ENCODE results near the gene FADS3. TPM values are rescaled to one million over a fixed set of nuclear protein-coding genes. Genes with fewer than 3 reads are reported as not detected.

The FADS3 gene
- total RNA-seq, 1 experiment from 2014 or later = 65.8 TPM

GRCh38 chr11:61833471-61833870 is 57.9 kb downstream of the FADS3 start:
- no peaks in the 10 kb centered on the region for H3K27me3 ChIP-seq (ENCODE audit: insufficient read depth, low read length)
- DNase-seq (ENCODE audit: low read depth, low spot score) (no peak), ATAC-seq (no peak)
- ChIA-PET POLR2A (no interaction called here), RAD21 (ENCODE audit: low non-redundant PET in 1 of 2, low total read pairs in 2 of 2, uncharacterized antibody in 2 of 2, unreplicated experiment in 2 of 2) (no interaction called here), CTCF (no interaction called here)
- H3K9me2 ChIP-seq (ENCODE audit: insufficient read depth) = no peaks in the 10 kb centered on the region
- no peak overlapping the region for H2AFZ ChIP-seq (ENCODE audit: low read depth, low read length, poor library complexity, severe bottlenecking)
- H3K36me3 ChIP-seq (ENCODE audit: control insufficient read depth in 1 of 2, insufficient read depth in 2 of 2, low read length in 2 of 2) = no peaks in the 10 kb centered on the region
- no peak overlapping the region for H3K4me3 ChIP-seq (replicated peaks in 1 of 2; ENCODE audit: low read depth in 1 of 2, low read length in 2 of 2)
- TF ChIP-seq FOSL1 (IDR thresholded peaks at IDR 0.05; ENCODE audit: low read depth) = no peak
- TF ChIP-seq YY1 (IDR thresholded peaks at IDR 0.05; ENCODE audit: extremely low read depth, insufficient replicate concordance, low read depth, low read length) = no peak
- no peak for TF ChIP-seq CBX3 (IDR thresholded peaks at IDR 0.05; ENCODE audit: low read depth)
- TF ChIP-seq CEBPB (IDR thresholded peaks at IDR 0.05; ENCODE audit: low read depth) = no peak
- TF ChIP-seq SRF (IDR thresholded peaks at IDR 0.05; ENCODE audit: low read depth) = no peak
- TF ChIP-seq TCF7L2 (IDR thresholded peaks at IDR 0.05; ENCODE audit: borderline replicate concordance, extremely low read depth, insufficient read depth, insufficient read length) = no peak
- no peak for TF ChIP-seq RAD21 (IDR thresholded peaks at IDR 0.05; ENCODE audit: low read depth)
- no peak for TF ChIP-seq ZFX (IDR thresholded peaks at IDR 0.05)
- no peak for TF ChIP-seq ELF1 (IDR thresholded peaks at IDR 0.05; ENCODE audit: borderline replicate concordance, low read depth)
- TF ChIP-seq, protein P1, sequence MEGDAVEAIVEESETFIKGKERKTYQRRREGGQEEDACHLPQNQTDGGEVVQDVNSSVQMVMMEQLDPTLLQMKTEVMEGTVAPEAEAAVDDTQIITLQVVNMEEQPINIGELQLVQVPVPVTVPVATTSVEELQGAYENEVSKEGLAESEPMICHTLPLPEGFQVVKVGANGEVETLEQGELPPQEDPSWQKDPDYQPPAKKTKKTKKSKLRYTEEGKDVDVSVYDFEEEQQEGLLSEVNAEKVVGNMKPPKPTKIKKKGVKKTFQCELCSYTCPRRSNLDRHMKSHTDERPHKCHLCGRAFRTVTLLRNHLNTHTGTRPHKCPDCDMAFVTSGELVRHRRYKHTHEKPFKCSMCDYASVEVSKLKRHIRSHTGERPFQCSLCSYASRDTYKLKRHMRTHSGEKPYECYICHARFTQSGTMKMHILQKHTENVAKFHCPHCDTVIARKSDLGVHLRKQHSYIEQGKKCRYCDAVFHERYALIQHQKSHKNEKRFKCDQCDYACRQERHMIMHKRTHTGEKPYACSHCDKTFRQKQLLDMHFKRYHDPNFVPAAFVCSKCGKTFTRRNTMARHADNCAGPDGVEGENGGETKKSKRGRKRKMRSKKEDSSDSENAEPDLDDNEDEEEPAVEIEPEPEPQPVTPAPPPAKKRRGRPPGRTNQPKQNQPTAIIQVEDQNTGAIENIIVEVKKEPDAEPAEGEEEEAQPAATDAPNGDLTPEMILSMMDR (IDR thresholded peaks at IDR 0.05 in 2 of 3, conservative IDR thresholded peaks at IDR 0.05 in 1 of 3; ENCODE audit: borderline replicate concordance in 1 of 3, insufficient read depth in 1 of 3, low read depth in 2 of 3, low read length in 2 of 3) = no peak
- no peak for TF ChIP-seq EZH2phosphoT487 (IDR thresholded peaks at IDR 0.05; ENCODE audit: borderline replicate concordance)
- TF ChIP-seq ZNF274 (IDR thresholded peaks at IDR 0.05; ENCODE audit: low read depth, low read length) = no peak
- TF ChIP-seq REST (IDR thresholded peaks at IDR 0.05; ENCODE audit: low read depth) = no peak
- TF ChIP-seq, protein P2, sequence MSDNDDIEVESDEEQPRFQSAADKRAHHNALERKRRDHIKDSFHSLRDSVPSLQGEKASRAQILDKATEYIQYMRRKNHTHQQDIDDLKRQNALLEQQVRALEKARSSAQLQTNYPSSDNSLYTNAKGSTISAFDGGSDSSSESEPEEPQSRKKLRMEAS (IDR thresholded peaks at IDR 0.05) = no peak
- no peak for TF ChIP-seq ATF3 (IDR thresholded peaks at IDR 0.05)
- no peak for TF ChIP-seq SP1 (IDR thresholded peaks at IDR 0.05; ENCODE audit: low read depth)
- H3K9ac ChIP-seq (ENCODE audit: low read length) = no peak overlapping the region
- H3K27ac ChIP-seq (ENCODE audit: low read depth, low read length) = no peak overlapping the region
- H3K4me2 ChIP-seq (ENCODE audit: low read length) = no peak overlapping the region
- no peaks in the 10 kb centered on the region for H4K20me1 ChIP-seq (ENCODE audit: insufficient read depth)
- BruUV-seq (replicated peaks) = no TSS peak
- H3K9me3 ChIP-seq (ENCODE audit: control insufficient read depth in 1 of 2, insufficient read depth in 1 of 2, low read depth in 1 of 2, low read length in 2 of 2) = no peaks in the 10 kb centered on the region
- no peaks in the 10 kb centered on the region for H3K79me2 ChIP-seq (ENCODE audit: insufficient read depth, low read length)
- intact Hi-C loops (cut with micrococcal nuclease) = no loop called here
- H3K4me1 ChIP-seq (ENCODE audit: control insufficient read depth in 1 of 2, insufficient read depth in 2 of 2, low read length in 2 of 2) = peaks cover 0 to 5% of the 10 kb centered on the region in 2 experiments; a peak in 1 of 4 replicates

Data from HCT116 (cell line).